SK-N-SH (cell line): ENCODE data around the gene DSCAM.

Experiments used
- CTCF ChIP-seq: fragments of 200-600 bp; sonication (generic); IDR thresholded peaks from 2 replicates; pipeline ENCODE4 v1.6.1; 2017; ENCODE audit warnings: antibody characterized with exemption, mild to moderate bottlenecking, moderate library complexity
- EP300 ChIP-seq, 2 experiments: IDR thresholded peaks; 2 replicates each; pipeline versions ENCODE4 v1.4.0 to v1.6.1; 2012; ENCODE audit warnings: borderline replicate concordance in 1 of 2, low read depth in 1 of 2, low read length in 1 of 2
- EZH2phosphoT487 ChIP-seq: fragments of 200-600 bp; sonication (generic); IDR thresholded peaks from 2 replicates; pipeline ENCODE4 v1.6.1; 2017; ENCODE audit warnings: low read depth, mixed run types, mild to moderate bottlenecking, antibody characterized with exemption, moderate library complexity, borderline replicate concordance
- GABPA ChIP-seq: IDR thresholded peaks from 2 replicates; pipeline ENCODE4 v1.4.0; 2012; ENCODE audit warnings: low read depth, mild to moderate bottlenecking
- JUND ChIP-seq: IDR thresholded peaks from 2 replicates; pipeline ENCODE4 v1.4.0; 2012
- MXI1 ChIP-seq: IDR thresholded peaks from 2 replicates; pipeline ENCODE4 v1.6.1; 2012; ENCODE audit warnings: mild to moderate bottlenecking, low read depth, low read length, improper control_type of control experiment
- NRF1 ChIP-seq: IDR thresholded peaks from 2 replicates; pipeline ENCODE4 v1.6.1; 2012; ENCODE audit warnings: low read depth, mild to moderate bottlenecking, low read length
- SIN3A ChIP-seq: IDR thresholded peaks from 2 replicates; pipeline ENCODE4 v1.6.1; 2012; ENCODE audit warnings: low read depth, mild to moderate bottlenecking, low read length, moderate library complexity, borderline replicate concordance
- TAF1 ChIP-seq: IDR thresholded peaks from 2 replicates; pipeline ENCODE4 v1.6.1; 2012; ENCODE audit warnings: low read depth, mild to moderate bottlenecking, low read length, moderate library complexity, borderline replicate concordance
- USF1 ChIP-seq: IDR thresholded peaks from 2 replicates; pipeline ENCODE4 v1.4.0; 2012; ENCODE audit warnings: low read depth, borderline replicate concordance
- YY1 ChIP-seq: IDR thresholded peaks from 2 replicates; pipeline ENCODE4 v1.4.0; 2012; ENCODE audit warnings: low read depth, mild to moderate bottlenecking

- TF ChIP-seq USF1: no peak
- no peak for TF ChIP-seq CTCF
- no peak for TF ChIP-seq EZH2phosphoT487
- TF ChIP-seq EP300 (IDR thresholded peaks at IDR 0.05; ENCODE audit: borderline replicate concordance in 1 of 2, low read depth in 1 of 2, low read length in 1 of 2): no peak
- no peak for TF ChIP-seq MXI1
- no peak for TF ChIP-seq TAF1
- TF ChIP-seq GABPA: no peak
- no peak for TF ChIP-seq NRF1
- TF ChIP-seq SIN3A: no peak
- TF ChIP-seq JUND: no peak
- TF ChIP-seq YY1: no peak
Observed at GRCh38 chr21:40685141-40685540, 161.8 kb downstream of the DSCAM start.
